Cardiac fibroblast (primary cell): Measurements from ENCODE around the gene KCNQ5.

Experiments used
- DNase-seq, 2 donors: peaks; one replicate each; pipeline versions ENCODE4 v3.0.0 to v3.0.0-alpha.2; 2010; ENCODE audit warnings: low read depth in 2 of 2
- H3K4me3 ChIP-seq, 2 donors: replicated peaks in 1 of 2; 1 replicate in 1 of 2; 2 replicates in 1 of 2; pipeline ENCODE4 v1.5.1; 2011; ENCODE audit warnings: low read depth in 2 of 2, low read length in 2 of 2, mild to moderate bottlenecking in 2 of 2, moderate library complexity in 1 of 2
- CTCF ChIP-seq: IDR thresholded peaks from one replicate; pipeline ENCODE4 v1.5.1; 2011; ENCODE audit warnings: low read depth, mild to moderate bottlenecking, low read length, inconsistent platforms

Gene KCNQ5

GRCh38 chr6:73083886-73084285 lies 462.0 kb downstream of the KCNQ5 start:
- DNase-seq: no peak
- TF ChIP-seq CTCF: no peak
- H3K4me3 ChIP-seq: no peak overlapping the region

- TF ChIP-seq CTCF: no peak
- no peak for DNase-seq
These were observed 463.6 kb downstream of the KCNQ5 start for GRCh38 chr6:73085443-73085871.

GRCh38 chr6:73086726-73087125 lies 464.9 kb downstream of the KCNQ5 start:
- no peak for TF ChIP-seq CTCF
- no peak overlapping the region for H3K4me3 ChIP-seq
- no peak for DNase-seq

More at GRCh38 chr6:73085443-73085871, 463.6 kb downstream of the KCNQ5 start:
- H3K4me3 ChIP-seq: no peak overlapping the region

GRCh38 chr6:73088138-73088813 lies 466.4 kb downstream of the KCNQ5 start:
- H3K4me3 ChIP-seq: no peak overlapping the region
- no peak for DNase-seq
- no peak for TF ChIP-seq CTCF

- no peak for DNase-seq
- no peak for TF ChIP-seq CTCF
- no peak overlapping the region for H3K4me3 ChIP-seq
These were observed 483.1 kb downstream of the KCNQ5 start for GRCh38 chr6:73104921-73105320.

GRCh38 chr6:73107016-73107415 lies 485.2 kb downstream of the KCNQ5 start:
- H3K4me3 ChIP-seq: no peak overlapping the region
- peak in 1 of 2 donors; percentile 7 for DNase-seq
- no peak for TF ChIP-seq CTCF

- H3K4me3 ChIP-seq: no peak overlapping the region
- no peak for TF ChIP-seq CTCF
- DNase-seq: no peak
These were observed 487.1 kb downstream of the KCNQ5 start for GRCh38 chr6:73108949-73109348.
